Activated gamma-delta T cell treated with Interleukin-2 at 50 U/mL for 16 hours (primary cell): ENCODE data around the gene MYO1D.
A peak's percentile ranks its signal among the peaks of the same experiment; 100 is the strongest.
"Not testable (repeated sequence)": the region's sequence is repeated elsewhere in the genome, so short reads cannot be mapped to it uniquely, and the experiment has no call there.

Experiments
- DNase-seq: peaks from one replicate; pipeline ENCODE4 v3.0.0-alpha.2; 2020

MYO1D gene

GRCh38 chr17:32483451-32484019, 393.4 kb downstream of the MYO1D start:
- DNase-seq: no peak

- no peak for DNase-seq
Measured at GRCh38 chr17:32482568-32483320, 394.2 kb downstream of the MYO1D start.

GRCh38 chr17:32481193-32481592, 395.7 kb downstream of the MYO1D start:
- no peak for DNase-seq

GRCh38 chr17:32479074-32479617, 397.8 kb downstream of the MYO1D start:
- DNase-seq: no peak

GRCh38 chr17:32477220-32477619, 399.7 kb downstream of the MYO1D start:
- DNase-seq: no peak

- DNase-seq: no peak
Measured at GRCh38 chr17:32475258-32475657, 401.7 kb downstream of the MYO1D start.

- no peak for DNase-seq
Measured at GRCh38 chr17:32471652-32472051, 405.3 kb downstream of the MYO1D start.

- DNase-seq: no peak
Measured at GRCh38 chr17:32470405-32471167, 406.3 kb downstream of the MYO1D start.

GRCh38 chr17:32467949-32468348, 409.0 kb downstream of the MYO1D start:
- no peak for DNase-seq

- no peak for DNase-seq
Measured at GRCh38 chr17:32464374-32464773, 412.6 kb downstream of the MYO1D start.

GRCh38 chr17:32463304-32463703, 413.6 kb downstream of the MYO1D start:
- no peak for DNase-seq

GRCh38 chr17:32461853-32462617, 414.9 kb downstream of the MYO1D start:
- DNase-seq: peak; percentile 65

- DNase-seq: no peak
Measured at GRCh38 chr17:32461498-32461852, 415.4 kb downstream of the MYO1D start.

GRCh38 chr17:32460054-32460453, 416.9 kb downstream of the MYO1D start:
- DNase-seq: no peak

GRCh38 chr17:32458371-32458770, 418.6 kb downstream of the MYO1D start:
- DNase-seq: no peak

GRCh38 chr17:32453370-32453769, 423.6 kb downstream of the MYO1D start:
- DNase-seq: no peak

- DNase-seq: no peak
Measured at GRCh38 chr17:32452281-32452680, 424.6 kb downstream of the MYO1D start.

- no peak for DNase-seq
Measured at GRCh38 chr17:32451879-32452278, 425.0 kb downstream of the MYO1D start.

- DNase-seq: not testable (repeated sequence)
Measured at GRCh38 chr17:32450379-32450778, 426.5 kb downstream of the MYO1D start.

GRCh38 chr17:32449963-32450362, 427.0 kb downstream of the MYO1D start:
- no peak for DNase-seq

- DNase-seq: no peak
Measured at GRCh38 chr17:32446949-32447348, 430.0 kb downstream of the MYO1D start.

GRCh38 chr17:32445971-32446370, 431.0 kb downstream of the MYO1D start:
- no peak for DNase-seq

GRCh38 chr17:32445497-32445896, 431.4 kb downstream of the MYO1D start:
- no peak for DNase-seq
